Neural cell (in vitro differentiated cells): ENCODE measurements around the gene OR6V1.
"Not testable (repeated sequence)": the region's sequence is repeated elsewhere in the genome, so short reads cannot be mapped to it uniquely, and the experiment has no call there.

Experiments
- CTCF ChIP-seq: fragments of 450-650 bp; IDR thresholded peaks from 2 replicates; pipeline ENCODE4 v1.5.1; 2014; ENCODE audit warnings: antibody characterized with exemption, mild to moderate bottlenecking, moderate library complexity; ENCODE audit not compliant: poor library complexity, severe bottlenecking
- EP300 ChIP-seq: fragments of 450-650 bp; conservative IDR thresholded peaks from 2 replicates; pipeline ENCODE4 v1.6.1; 2014; ENCODE audit warnings: antibody characterized with exemption, mild to moderate bottlenecking, moderate library complexity; ENCODE audit not compliant: poor library complexity, severe bottlenecking
- EZH2 ChIP-seq: fragments of 200-600, 300-800 bp; shearing (Covaris generic), sonication (generic); IDR thresholded peaks from 2 replicates; pipeline ENCODE4 v1.6.1; 2014; ENCODE audit warnings: antibody characterized with exemption, low read length, borderline replicate concordance, mild to moderate bottlenecking; ENCODE audit not compliant: insufficient read depth, poor library complexity, severe bottlenecking
- POLR2AphosphoS5 ChIP-seq: IDR thresholded peaks from 2 replicates; pipeline ENCODE4 v1.6.1; 2012
- RAD21 ChIP-seq: fragments of 450-650 bp; conservative IDR thresholded peaks from 2 replicates; pipeline ENCODE4 v1.6.1; 2014; ENCODE audit warnings: antibody characterized with exemption, mild to moderate bottlenecking, moderate library complexity
- REST ChIP-seq: IDR thresholded peaks from 2 replicates; pipeline ENCODE4 v1.6.1; 2012; ENCODE audit warnings: borderline replicate concordance
- SMC3 ChIP-seq: fragments of 450-650 bp; conservative IDR thresholded peaks from 2 replicates; pipeline ENCODE4 v1.6.1; 2014; ENCODE audit warnings: antibody characterized with exemption, mild to moderate bottlenecking, moderate library complexity; ENCODE audit not compliant: poor library complexity
- TAF1 ChIP-seq: IDR thresholded peaks from 2 replicates; pipeline ENCODE4 v1.6.1; 2012; ENCODE audit warnings: low read depth

- not testable (repeated sequence) for TF ChIP-seq CTCF, TAF1, REST, EZH2, EP300, POLR2AphosphoS5, RAD21, SMC3
These were observed 33.5 kb downstream of the OR6V1 start for GRCh38 chr7:143085610-143086009.
